Endothelial cell of umbilical vein (primary cell): ENCODE data around the gene PCMTD2. TPM values are rescaled to one million over a fixed set of nuclear protein-coding genes. Genes with fewer than 3 reads are reported as not detected.

ENCODE experiments used
- BruUV-seq: library from RNA; stranded (reverse); fragments of 400-500 nt; replicated peaks from 2 replicates; lab custom pipeline; 2021; lab: Mats Ljungman, UMichigan
- CTCF ChIA-PET: fragments of 300-600, 350-600 bp; sonication (Branson Sonifier 250); formaldehyde crosslinking; loops from one replicate; lab custom pipeline; 2021; ENCODE audit warnings: antibody characterized with exemption, inconsistent platforms; lab: Charles Lee
- POLR2A ChIA-PET: fragments of 300-600, 350-600 bp; sonication (Branson Sonifier 250); formaldehyde crosslinking; loops from one replicate; lab custom pipeline; 2021; ENCODE audit warnings: antibody characterized with exemption, inconsistent platforms; lab: Charles Lee
- DNase-seq: peaks from one replicate; pipeline ENCODE4 v3.0.0-alpha.2; 2011; ENCODE audit warnings: low read depth, low spot score
- FAIRE-seq: peaks from 2 replicates; lab custom pipeline; 2011; peaks lifted over from hg19 to GRCh38; lab: Jason Lieb, UNC
- H2AFZ ChIP-seq: 2 replicates; pipeline ENCODE4 v1.6.0; 2012; ENCODE audit warnings: low read depth, low read length, control low read depth, inconsistent platforms
- H3K27ac ChIP-seq: 2 replicates; pipeline ENCODE4 v1.5.1; 2011; ENCODE audit warnings: low read depth, mild to moderate bottlenecking, control low read depth, low read length, moderate library complexity; ENCODE audit not compliant: insufficient read depth
- H3K27me3 ChIP-seq, 2 experiments: 2 replicates each; pipeline versions ENCODE4 v1.6.0 to v1.6.1; 2011; ENCODE audit warnings: low read length in 2 of 2, mixed read lengths in 1 of 2; ENCODE audit not compliant: control insufficient read depth in 2 of 2, insufficient read depth in 2 of 2
- H3K36me3 ChIP-seq, 2 experiments: 2 replicates in 1 of 2; 3 replicates in 1 of 2; pipeline ENCODE4 v1.5.1; 2011; ENCODE audit warnings: low read length in 2 of 2, mild to moderate bottlenecking in 1 of 2, moderate library complexity in 1 of 2; ENCODE audit not compliant: control insufficient read depth in 2 of 2, insufficient read depth in 2 of 2; ENCODE audit errors: extremely low read depth in 1 of 2
- H3K4me1 ChIP-seq: 3 replicates; pipeline ENCODE4 v1.5.1; 2011; ENCODE audit warnings: mild to moderate bottlenecking, low read length; ENCODE audit not compliant: control insufficient read depth, insufficient read depth; ENCODE audit errors: extremely low read depth
- H3K4me2 ChIP-seq: 2 replicates; pipeline ENCODE4 v1.6.1; 2011; ENCODE audit warnings: low read length, control low read depth, mixed read lengths; ENCODE audit not compliant: insufficient read depth
- H3K4me3 ChIP-seq, 3 experiments: fragments of 200-600 bp in 1 of 3; sonication (generic), shearing (Covaris generic) in 1 of 3; replicated peaks in 1 of 3; 2 replicates each; pipeline ENCODE4 v1.5.1; 2011 to 2016; ENCODE audit warnings: control low read depth in 3 of 3, low read length in 3 of 3, mild to moderate bottlenecking in 2 of 3, inconsistent platforms in 1 of 3, low read depth in 1 of 3, moderate library complexity in 1 of 3; ENCODE audit not compliant: insufficient read depth in 1 of 3
- H3K79me2 ChIP-seq: 2 replicates; pipeline ENCODE4 v1.6.0; 2012; ENCODE audit warnings: low read length, inconsistent platforms; ENCODE audit not compliant: control insufficient read depth, insufficient read depth
- H3K9ac ChIP-seq: replicated peaks from 2 replicates; pipeline ENCODE3; 2011; ENCODE audit warnings: low read length, control low read depth; ENCODE audit not compliant: insufficient read depth; ENCODE audit errors: extremely low read depth
- H3K9me1 ChIP-seq: replicated peaks from 3 replicates; pipeline ENCODE4 v1.6.0; 2011; ENCODE audit warnings: mild to moderate bottlenecking, low read length; ENCODE audit not compliant: control insufficient read depth, insufficient read depth; ENCODE audit errors: extremely low read depth
- H3K9me3 ChIP-seq: replicated peaks from 2 replicates; pipeline ENCODE4 v1.5.1; 2012; ENCODE audit warnings: low read length, inconsistent platforms; ENCODE audit not compliant: control insufficient read depth, insufficient read depth
- H4K20me1 ChIP-seq: replicated peaks from 2 replicates; pipeline ENCODE3; 2011; ENCODE audit warnings: mild to moderate bottlenecking, low read length; ENCODE audit not compliant: control insufficient read depth, insufficient read depth; ENCODE audit errors: extremely low read depth
- CTCF ChIP-seq, 2 donors: IDR thresholded peaks; 1 replicate in 1 of 2; 2 replicates in 1 of 2; pipeline ENCODE4 v1.5.1; 2011; ENCODE audit warnings: low read length in 2 of 2, mild to moderate bottlenecking in 2 of 2, moderate library complexity in 2 of 2, control low read depth in 1 of 2, inconsistent platforms in 1 of 2, low read depth in 1 of 2; ENCODE audit not compliant: insufficient read depth in 1 of 2; ENCODE audit errors: extremely low read depth in 1 of 2
- EZH2 ChIP-seq: IDR thresholded peaks from 2 replicates; pipeline ENCODE4 v1.6.1; 2012; ENCODE audit warnings: borderline replicate concordance, low read depth, mild to moderate bottlenecking, moderate library complexity, low read length, inconsistent platforms; ENCODE audit not compliant: severe bottlenecking
- FOS ChIP-seq: IDR thresholded peaks from 2 replicates; pipeline ENCODE4 v1.6.1; 2011; ENCODE audit warnings: mild to moderate bottlenecking, low read length, moderate library complexity, borderline replicate concordance; ENCODE audit not compliant: insufficient read depth
- GATA2 ChIP-seq: IDR thresholded peaks from 2 replicates; pipeline ENCODE4 v1.7.0; 2011; ENCODE audit warnings: low read depth, mild to moderate bottlenecking, moderate library complexity, mixed read lengths, low read length; ENCODE audit not compliant: insufficient read length, insufficient read depth
- JUN ChIP-seq: IDR thresholded peaks from 2 replicates; pipeline ENCODE4 v1.6.1; 2011; ENCODE audit warnings: borderline replicate concordance, low read depth; ENCODE audit not compliant: insufficient read length, insufficient read depth
- MAX ChIP-seq: IDR thresholded peaks from 2 replicates; pipeline ENCODE4 v1.6.1; 2011; ENCODE audit not compliant: insufficient read depth, insufficient read length
- MYC ChIP-seq: IDR thresholded peaks from one replicate; pipeline ENCODE4 v1.6.1; 2011; ENCODE audit warnings: mild to moderate bottlenecking, low read depth, low read length
- POLR2A ChIP-seq: IDR thresholded peaks from 2 replicates; pipeline ENCODE4 v1.6.1; 2012; ENCODE audit warnings: low read depth, mild to moderate bottlenecking, control low read depth, low read length
- POLR2AphosphoS5 ChIP-seq: IDR thresholded peaks from 2 replicates; pipeline ENCODE4 v1.6.1; 2012; ENCODE audit warnings: low read depth, mild to moderate bottlenecking, control low read depth, low read length, moderate library complexity; ENCODE audit not compliant: insufficient read depth
- dilution Hi-C: fragments of 300-500 bp; cut with MboI; formaldehyde crosslinking; loops from one replicate; pipeline ENCODE4 v1.15.0; 2019; ENCODE audit warnings: low sequenced_read_pairs; ENCODE audit not compliant: extremely low pct_ligation_motif_present
- intact Hi-C: fragments of 100-400 bp; cut with micrococcal nuclease; formaldehyde crosslinking; loops from one replicate; pipeline ENCODE4 v1.10.0; 2022
- polyA plus RNA-seq, 4 experiments: library from polyadenylated mRNA; depleted of rRNA in 3 of 4; stranded (reverse) in 3 of 4; unstranded in 1 of 4; fragments of >200 nt; gene quantifications; 2 replicates each; pipeline versions ENCODE4 v1.2.1 to v1.2.3, GENCODE V29; 2011 to 2012; ENCODE audit warnings: missing spikeins in 1 of 4
- total RNA-seq: library from RNA; stranded (reverse); gene quantifications from 2 replicates; pipeline ENCODE4 v1.2.3, GENCODE V29; 2021

PCMTD2 gene
- total and polyA plus RNA-seq, 2 donors (not counting 3 experiments of a cell fraction or from before 2014, with no cell fraction given), result 27.4 to 45.7 TPM

- FAIRE-seq, result no peak
- no peaks in the 10 kb centered on the region for H4K20me1 ChIP-seq
- H3K4me3 ChIP-seq, result no peak overlapping the region
- H3K4me1 ChIP-seq, result peaks cover 6% of the 10 kb centered on the region
- H2AFZ ChIP-seq, result no peak overlapping the region
- no peak overlapping the region for H3K27ac ChIP-seq
- TF ChIP-seq GATA2 (no peak), FOS (no peak), EZH2 (no peak), POLR2A (no peak), JUN (no peak), CTCF (IDR thresholded peaks at IDR 0.05; ENCODE audit: extremely low read depth in 1 of 2, insufficient read depth in 1 of 2, low read depth in 1 of 2, low read length in 2 of 2) (no peak), MYC (no peak), POLR2AphosphoS5 (no peak), MAX (no peak)
- no peaks in the 10 kb centered on the region for H3K9me3 ChIP-seq
- no peaks in the 10 kb centered on the region for H3K9me1 ChIP-seq
- no peak overlapping the region for H3K9ac ChIP-seq
- BruUV-seq, result no TSS peak
- no peaks in the 10 kb centered on the region for H3K36me3 ChIP-seq
- ChIA-PET CTCF (interaction anchor here (0.6 to 1.9 kb wide), 2 partner anchors 32 to 726 kb away, joined by 3 to 4 read pairs; no protein-coding TSS in a partner anchor), POLR2A (no interaction called here)
- no peak overlapping the region for H3K4me2 ChIP-seq
- dilution Hi-C loops (no loop called here), intact Hi-C loops (no loop called here)
- no peaks in the 10 kb centered on the region for H3K27me3 ChIP-seq
- H3K79me2 ChIP-seq, result no peaks in the 10 kb centered on the region
- no peak for DNase-seq
These were observed 33.2 kb upstream of the PCMTD2 start for GRCh38 chr20:64222291-64222735.
